GM12878 (cell line): ENCODE results near the gene FZR1. TPM values are rescaled to one million over a fixed set of nuclear protein-coding genes. Genes with fewer than 3 reads are reported as not detected.
A peak's percentile ranks its signal among the peaks of the same experiment; 100 is the strongest.

Experiments
- CBX3 ChIP-seq: fragments of 200-600 bp; sonication (generic); IDR thresholded peaks from 2 replicates; pipeline ENCODE4 v1.6.1; 2016; ENCODE audit warnings: low read depth, borderline replicate concordance
- EGR1 ChIP-seq, 2 experiments: IDR thresholded peaks; 1 replicate in 1 of 2; 2 replicates in 1 of 2; pipeline ENCODE4 v1.6.1; 2011 to 2012; ENCODE audit warnings: low read depth in 2 of 2, low read length in 2 of 2, borderline replicate concordance in 1 of 2, mild to moderate bottlenecking in 1 of 2, moderate library complexity in 1 of 2
- HDGF ChIP-seq: fragments of 450-650 bp; IDR thresholded peaks from 2 replicates; pipeline ENCODE4 v1.6.1; 2016; ENCODE audit warnings: antibody characterized with exemption
- IRF4 ChIP-seq: IDR thresholded peaks from 2 replicates; pipeline ENCODE4 v1.6.1; 2011; ENCODE audit warnings: low read depth, low read length
- MTA2 ChIP-seq: fragments of 450-650 bp; IDR thresholded peaks from 2 replicates; pipeline ENCODE4 v1.6.1; 2016; ENCODE audit warnings: low read depth, mild to moderate bottlenecking, moderate library complexity
- NFXL1 ChIP-seq: fragments of 450-650 bp; IDR thresholded peaks from 2 replicates; pipeline ENCODE4 v1.6.1; 2017; ENCODE audit warnings: antibody characterized with exemption, mild to moderate bottlenecking, borderline replicate concordance
- NRF1 ChIP-seq: conservative IDR thresholded peaks from 2 replicates; pipeline ENCODE4 v1.6.1; 2011; ENCODE audit warnings: mild to moderate bottlenecking, low read depth, low read length, improper control_type of control experiment
- PAX8 ChIP-seq: fragments of 450-650 bp; IDR thresholded peaks from 2 replicates; pipeline ENCODE4 v1.6.1; 2017; ENCODE audit warnings: mild to moderate bottlenecking, moderate library complexity
- SMAD1 ChIP-seq: fragments of 450-650 bp; IDR thresholded peaks from 2 replicates; pipeline ENCODE4 v1.6.1; 2018; ENCODE audit warnings: mild to moderate bottlenecking, low read depth; ENCODE audit not compliant: partially characterized antibody
- TAF1 ChIP-seq: IDR thresholded peaks from 2 replicates; pipeline ENCODE4 v1.6.1; 2011; ENCODE audit warnings: mild to moderate bottlenecking, low read depth, low read length, borderline replicate concordance
- WRNIP1 ChIP-seq: IDR thresholded peaks from 2 replicates; pipeline ENCODE4 v1.6.1; 2011; ENCODE audit warnings: low read depth, low read length, improper control_type of control experiment, borderline replicate concordance
- polyA plus RNA-seq, 11 experiments: library from polyadenylated mRNA; depleted of rRNA in 4 of 11; unstranded in 6 of 11; stranded (reverse) in 5 of 11; fragments of >200 nt; fragmentation: Nextera tagmentation in 4 of 11; fragmentation: Illumina TruSeq in 1 of 11; extraction: Ambion mirVana in 4 of 11; extraction: Trizol in 1 of 11; gene quantifications; 1 replicate in 1 of 11; 2 replicates in 10 of 11; pipeline versions ENCODE4 v1.2.1 to v1.2.3, GENCODE V29; 2011 to 2016; ENCODE audit warnings: inconsistent platforms in 2 of 11, missing spikeins in 2 of 11, low read depth in 1 of 11
- total RNA-seq, 4 experiments: library from RNA; depleted of rRNA in 3 of 4; stranded (reverse); fragments of >200 nt in 3 of 4; fragmentation: Illumina TruSeq in 1 of 4; extraction: Trizol in 1 of 4; gene quantifications; 2 replicates each; pipeline versions ENCODE4 v1.2.1 to v1.2.3, GENCODE V29; 2013 to 2021
- TF ChIP-seq, protein P1 (sequence below): fragments of 450-650 bp; IDR thresholded peaks from 2 replicates; pipeline ENCODE4 v1.6.1; 2016; ENCODE audit warnings: mild to moderate bottlenecking, moderate library complexity, borderline replicate concordance
- TF ChIP-seq, protein P2 (sequence below): fragments of 450-650 bp; formaldehyde crosslinking; IDR thresholded peaks from 2 replicates; pipeline ENCODE4 v1.4.0; 2022; ENCODE audit warnings: mild to moderate bottlenecking, moderate library complexity
- TF ChIP-seq, protein P3 (sequence below), 3 experiments: IDR thresholded peaks in 2 of 3; conservative IDR thresholded peaks in 1 of 3; 2 replicates each; pipeline ENCODE4 v1.5.1; 2011; ENCODE audit warnings: low read depth in 3 of 3, low read length in 3 of 3, mild to moderate bottlenecking in 3 of 3, control low read depth in 2 of 3, moderate library complexity in 2 of 3, inconsistent platforms in 1 of 3, mixed read lengths in 1 of 3; ENCODE audit not compliant: control insufficient read depth in 2 of 3, insufficient read depth in 1 of 3; ENCODE audit errors: extremely low read depth in 1 of 3
- TF ChIP-seq, protein P4 (sequence below): fragments of 450-650 bp; IDR thresholded peaks from 2 replicates; pipeline ENCODE4 v1.6.1; 2017; ENCODE audit warnings: mild to moderate bottlenecking, moderate library complexity

The FZR1 gene
- total and polyA plus RNA-seq, 10 of the 15 experiments (the other 5 are each of a cell fraction or from before 2014, with no cell fraction given) = 0.11 to 44.2 (median 29.3) TPM

DNA sequence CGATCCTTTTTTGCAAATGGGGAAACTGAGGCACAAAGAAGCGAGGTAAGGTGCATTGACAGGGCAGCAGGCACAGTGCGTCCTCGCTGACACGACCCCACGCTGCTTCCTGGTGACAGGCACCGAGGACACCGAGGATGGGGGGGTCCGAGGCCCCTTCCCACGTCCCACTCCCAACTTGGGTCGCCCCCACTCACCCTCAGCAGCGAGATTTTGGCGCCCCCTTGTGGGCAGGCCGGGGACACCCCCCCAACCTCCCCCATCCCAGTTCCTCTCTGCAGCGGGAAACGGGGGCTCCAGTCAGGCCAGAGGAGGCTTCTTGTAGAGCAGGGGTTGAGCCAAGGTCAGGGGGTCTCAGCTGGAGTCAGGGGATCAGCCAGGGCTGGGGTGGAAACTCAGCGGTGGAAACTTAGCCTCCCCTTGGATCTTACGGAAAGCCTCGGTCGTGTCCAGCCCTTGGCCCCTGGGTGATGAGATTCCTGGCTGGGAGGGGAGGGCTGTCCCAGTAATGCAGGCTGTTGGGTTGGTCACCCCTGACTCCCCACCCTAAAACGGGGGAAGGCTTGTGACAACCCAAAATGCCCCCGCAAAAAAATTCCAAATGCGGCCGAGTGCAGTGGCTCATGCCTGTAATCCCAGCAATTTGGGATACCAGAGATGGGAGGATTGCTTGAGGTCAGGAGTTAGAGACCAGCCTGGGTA lies 34.0 kb upstream of the FZR1 start (continued):
- TF ChIP-seq, protein P1, sequence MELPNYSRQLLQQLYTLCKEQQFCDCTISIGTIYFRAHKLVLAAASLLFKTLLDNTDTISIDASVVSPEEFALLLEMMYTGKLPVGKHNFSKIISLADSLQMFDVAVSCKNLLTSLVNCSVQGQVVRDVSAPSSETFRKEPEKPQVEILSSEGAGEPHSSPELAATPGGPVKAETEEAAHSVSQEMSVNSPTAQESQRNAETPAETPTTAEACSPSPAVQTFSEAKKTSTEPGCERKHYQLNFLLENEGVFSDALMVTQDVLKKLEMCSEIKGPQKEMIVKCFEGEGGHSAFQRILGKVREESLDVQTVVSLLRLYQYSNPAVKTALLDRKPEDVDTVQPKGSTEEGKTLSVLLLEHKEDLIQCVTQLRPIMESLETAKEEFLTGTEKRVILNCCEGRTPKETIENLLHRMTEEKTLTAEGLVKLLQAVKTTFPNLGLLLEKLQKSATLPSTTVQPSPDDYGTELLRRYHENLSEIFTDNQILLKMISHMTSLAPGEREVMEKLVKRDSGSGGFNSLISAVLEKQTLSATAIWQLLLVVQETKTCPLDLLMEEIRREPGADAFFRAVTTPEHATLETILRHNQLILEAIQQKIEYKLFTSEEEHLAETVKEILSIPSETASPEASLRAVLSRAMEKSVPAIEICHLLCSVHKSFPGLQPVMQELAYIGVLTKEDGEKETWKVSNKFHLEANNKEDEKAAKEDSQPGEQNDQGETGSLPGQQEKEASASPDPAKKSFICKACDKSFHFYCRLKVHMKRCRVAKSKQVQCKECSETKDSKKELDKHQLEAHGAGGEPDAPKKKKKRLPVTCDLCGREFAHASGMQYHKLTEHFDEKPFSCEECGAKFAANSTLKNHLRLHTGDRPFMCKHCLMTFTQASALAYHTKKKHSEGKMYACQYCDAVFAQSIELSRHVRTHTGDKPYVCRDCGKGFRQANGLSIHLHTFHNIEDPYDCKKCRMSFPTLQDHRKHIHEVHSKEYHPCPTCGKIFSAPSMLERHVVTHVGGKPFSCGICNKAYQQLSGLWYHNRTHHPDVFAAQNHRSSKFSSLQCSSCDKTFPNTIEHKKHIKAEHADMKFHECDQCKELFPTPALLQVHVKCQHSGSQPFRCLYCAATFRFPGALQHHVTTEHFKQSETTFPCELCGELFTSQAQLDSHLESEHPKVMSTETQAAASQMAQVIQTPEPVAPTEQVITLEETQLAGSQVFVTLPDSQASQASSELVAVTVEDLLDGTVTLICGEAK = no peak
- no peak for TF ChIP-seq TAF1
- no peak for TF ChIP-seq PAX8
- TF ChIP-seq, protein P2, sequence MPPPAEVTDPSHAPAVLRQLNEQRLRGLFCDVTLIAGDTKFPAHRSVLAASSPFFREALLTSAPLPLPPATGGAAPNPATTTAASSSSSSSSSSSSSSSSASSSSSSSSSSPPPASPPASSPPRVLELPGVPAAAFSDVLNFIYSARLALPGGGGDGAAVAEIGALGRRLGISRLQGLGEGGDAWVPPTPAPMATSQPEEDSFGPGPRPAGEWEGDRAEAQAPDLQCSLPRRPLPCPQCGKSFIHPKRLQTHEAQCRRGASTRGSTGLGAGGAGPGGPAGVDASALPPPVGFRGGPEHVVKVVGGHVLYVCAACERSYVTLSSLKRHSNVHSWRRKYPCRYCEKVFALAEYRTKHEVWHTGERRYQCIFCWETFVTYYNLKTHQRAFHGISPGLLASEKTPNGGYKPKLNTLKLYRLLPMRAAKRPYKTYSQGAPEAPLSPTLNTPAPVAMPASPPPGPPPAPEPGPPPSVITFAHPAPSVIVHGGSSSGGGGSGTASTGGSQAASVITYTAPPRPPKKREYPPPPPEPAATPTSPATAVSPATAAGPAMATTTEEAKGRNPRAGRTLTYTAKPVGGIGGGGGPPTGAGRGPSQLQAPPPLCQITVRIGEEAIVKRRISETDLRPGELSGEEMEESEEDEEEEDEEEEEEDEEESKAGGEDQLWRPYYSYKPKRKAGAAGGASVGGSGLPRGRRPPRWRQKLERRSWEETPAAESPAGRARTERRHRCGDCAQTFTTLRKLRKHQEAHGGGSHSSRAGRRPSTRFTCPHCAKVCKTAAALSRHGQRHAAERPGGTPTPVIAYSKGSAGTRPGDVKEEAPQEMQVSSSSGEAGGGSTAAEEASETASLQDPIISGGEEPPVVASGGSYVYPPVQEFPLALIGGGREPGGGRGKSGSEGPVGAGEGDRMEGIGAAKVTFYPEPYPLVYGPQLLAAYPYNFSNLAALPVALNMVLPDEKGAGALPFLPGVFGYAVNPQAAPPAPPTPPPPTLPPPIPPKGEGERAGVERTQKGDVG = no peak
- no peak for TF ChIP-seq WRNIP1
- no peak for TF ChIP-seq NRF1
- TF ChIP-seq, protein P3, sequence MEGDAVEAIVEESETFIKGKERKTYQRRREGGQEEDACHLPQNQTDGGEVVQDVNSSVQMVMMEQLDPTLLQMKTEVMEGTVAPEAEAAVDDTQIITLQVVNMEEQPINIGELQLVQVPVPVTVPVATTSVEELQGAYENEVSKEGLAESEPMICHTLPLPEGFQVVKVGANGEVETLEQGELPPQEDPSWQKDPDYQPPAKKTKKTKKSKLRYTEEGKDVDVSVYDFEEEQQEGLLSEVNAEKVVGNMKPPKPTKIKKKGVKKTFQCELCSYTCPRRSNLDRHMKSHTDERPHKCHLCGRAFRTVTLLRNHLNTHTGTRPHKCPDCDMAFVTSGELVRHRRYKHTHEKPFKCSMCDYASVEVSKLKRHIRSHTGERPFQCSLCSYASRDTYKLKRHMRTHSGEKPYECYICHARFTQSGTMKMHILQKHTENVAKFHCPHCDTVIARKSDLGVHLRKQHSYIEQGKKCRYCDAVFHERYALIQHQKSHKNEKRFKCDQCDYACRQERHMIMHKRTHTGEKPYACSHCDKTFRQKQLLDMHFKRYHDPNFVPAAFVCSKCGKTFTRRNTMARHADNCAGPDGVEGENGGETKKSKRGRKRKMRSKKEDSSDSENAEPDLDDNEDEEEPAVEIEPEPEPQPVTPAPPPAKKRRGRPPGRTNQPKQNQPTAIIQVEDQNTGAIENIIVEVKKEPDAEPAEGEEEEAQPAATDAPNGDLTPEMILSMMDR (IDR thresholded peaks at IDR 0.05 in 2 of 3, conservative IDR thresholded peaks at IDR 0.05 in 1 of 3; ENCODE audit: control insufficient read depth in 2 of 3, extremely low read depth in 1 of 3, insufficient read depth in 1 of 3, low read depth in 3 of 3, low read length in 3 of 3) = peak; percentile 61 to 81 (median 61)
- TF ChIP-seq HDGF = no peak
- no peak for TF ChIP-seq MTA2
- TF ChIP-seq EGR1 (IDR thresholded peaks at IDR 0.05; ENCODE audit: borderline replicate concordance in 1 of 2, low read depth in 2 of 2, low read length in 2 of 2) = 0 out of 3 replicates have a peak, but pooled peaks of 1 of the 2 experiments have one; percentile 43
- TF ChIP-seq NFXL1 = no peak
- no peak for TF ChIP-seq IRF4
- TF ChIP-seq CBX3 = no peak
- no peak for TF ChIP-seq SMAD1
- TF ChIP-seq, protein P4, sequence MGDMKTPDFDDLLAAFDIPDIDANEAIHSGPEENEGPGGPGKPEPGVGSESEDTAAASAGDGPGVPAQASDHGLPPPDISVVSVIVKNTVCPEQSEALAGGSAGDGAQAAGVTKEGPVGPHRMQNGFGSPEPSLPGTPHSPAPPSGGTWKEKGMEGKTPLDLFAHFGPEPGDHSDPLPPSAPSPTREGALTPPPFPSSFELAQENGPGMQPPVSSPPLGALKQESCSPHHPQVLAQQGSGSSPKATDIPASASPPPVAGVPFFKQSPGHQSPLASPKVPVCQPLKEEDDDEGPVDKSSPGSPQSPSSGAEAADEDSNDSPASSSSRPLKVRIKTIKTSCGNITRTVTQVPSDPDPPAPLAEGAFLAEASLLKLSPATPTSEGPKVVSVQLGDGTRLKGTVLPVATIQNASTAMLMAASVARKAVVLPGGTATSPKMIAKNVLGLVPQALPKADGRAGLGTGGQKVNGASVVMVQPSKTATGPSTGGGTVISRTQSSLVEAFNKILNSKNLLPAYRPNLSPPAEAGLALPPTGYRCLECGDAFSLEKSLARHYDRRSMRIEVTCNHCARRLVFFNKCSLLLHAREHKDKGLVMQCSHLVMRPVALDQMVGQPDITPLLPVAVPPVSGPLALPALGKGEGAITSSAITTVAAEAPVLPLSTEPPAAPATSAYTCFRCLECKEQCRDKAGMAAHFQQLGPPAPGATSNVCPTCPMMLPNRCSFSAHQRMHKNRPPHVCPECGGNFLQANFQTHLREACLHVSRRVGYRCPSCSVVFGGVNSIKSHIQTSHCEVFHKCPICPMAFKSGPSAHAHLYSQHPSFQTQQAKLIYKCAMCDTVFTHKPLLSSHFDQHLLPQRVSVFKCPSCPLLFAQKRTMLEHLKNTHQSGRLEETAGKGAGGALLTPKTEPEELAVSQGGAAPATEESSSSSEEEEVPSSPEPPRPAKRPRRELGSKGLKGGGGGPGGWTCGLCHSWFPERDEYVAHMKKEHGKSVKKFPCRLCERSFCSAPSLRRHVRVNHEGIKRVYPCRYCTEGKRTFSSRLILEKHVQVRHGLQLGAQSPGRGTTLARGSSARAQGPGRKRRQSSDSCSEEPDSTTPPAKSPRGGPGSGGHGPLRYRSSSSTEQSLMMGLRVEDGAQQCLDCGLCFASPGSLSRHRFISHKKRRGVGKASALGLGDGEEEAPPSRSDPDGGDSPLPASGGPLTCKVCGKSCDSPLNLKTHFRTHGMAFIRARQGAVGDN = no peak
